HL-60 (cell line): ENCODE measurements around the gene EMX2.

Experiments used
- CTCF ChIP-seq: IDR thresholded peaks from one replicate; pipeline ENCODE4 v1.5.1; 2011; ENCODE audit warnings: low read length, control low read depth, inconsistent platforms; ENCODE audit not compliant: insufficient read depth
- POLR2AphosphoS5 ChIP-seq: IDR thresholded peaks from 2 replicates; pipeline ENCODE4 v1.6.1; 2012; ENCODE audit warnings: low read depth
- REST ChIP-seq: IDR thresholded peaks from 2 replicates; pipeline ENCODE4 v1.6.1; 2012; ENCODE audit warnings: low read depth; ENCODE audit not compliant: insufficient replicate concordance

GRCh38 chr10:117514971-117515370 is 27.6 kb upstream of the EMX2 start:
- TF ChIP-seq CTCF (no peak), POLR2AphosphoS5 (no peak), REST (no peak)
